Endometrial microvascular endothelial cells (primary cell): ENCODE measurements around the gene MKRN2OS. TPM values are rescaled to one million over a fixed set of nuclear protein-coding genes. Genes with fewer than 3 reads are reported as not detected.

Experiments
- total RNA-seq: library from RNA; depleted of rRNA; stranded (reverse); fragments of >200 nt; gene quantifications from one replicate; pipeline ENCODE4 v1.2.3, GENCODE V29; 2015; ENCODE audit errors: inconsistent ontology term

MKRN2OS gene
- total RNA-seq, 1 donor from 2014 or later, result not detected

Other genes starting within 250 kb of the MKRN2OS start
- gene TSEN2, start 61.0 kb downstream of the MKRN2OS start, total RNA-seq, result 7.7 TPM
- 33.0 TPM for gene MKRN2, start 11.6 kb upstream of the MKRN2OS start, total RNA-seq
- gene RAF1, start 118.6 kb upstream of the MKRN2OS start, total RNA-seq, result 71.5 TPM
- gene TMEM40, start 213.8 kb upstream of the MKRN2OS start, total RNA-seq, result not detected